ENCODE data around the gene A1BG. TPM values are rescaled to one million over a fixed set of nuclear protein-coding genes. Genes with fewer than 3 reads are reported as not detected.

Gene A1BG
- polyA plus RNA-seq, 4 donors = 0.64 to 45.9 (median 9.3) TPM; not detected in 1

GRCh38 chr19:58356766-58357480 lies 3.6 kb upstream of the A1BG start:
- WGBS, 3 donors = 22 to 61% (median 49%) methylated on average over 69 to 75 of the region's 75 CpGs
- no peaks in the 10 kb centered on the region for H3K9me3 ChIP-seq (ENCODE audit: control insufficient read depth in 2 of 2, insufficient read depth in 1 of 2, low read depth in 1 of 2, low read length in 1 of 2)
- no peak overlapping the region for H3K27ac ChIP-seq (ENCODE audit: low read depth in 1 of 3, low read length in 2 of 3)
- H3K36me3 ChIP-seq (ENCODE audit: control insufficient read depth in 3 of 3, insufficient read depth in 2 of 3, low read depth in 1 of 3, low read length in 3 of 3) = peaks cover 0 to 5% (median 0%) of the 10 kb centered on the region in 3 donors
- no peak for FAIRE-seq
- no peak for DNase-seq
- H3K4me1 ChIP-seq (ENCODE audit: control insufficient read depth in 3 of 3, insufficient read depth in 2 of 3, low read depth in 1 of 3, low read length in 2 of 3) = peaks cover 0 to 14% (median 4%) of the 10 kb centered on the region in 3 donors
- H3K4me3 ChIP-seq (ENCODE audit: low read depth in 1 of 3, low read length in 3 of 3) = peak overlapping the region; percentile 10 to 28 (median 19)
- peaks cover 0 to 53% (median 0%) of the 10 kb centered on the region in 3 donors for H3K27me3 ChIP-seq (ENCODE audit: control insufficient read depth in 3 of 3, insufficient read depth in 3 of 3, low read length in 3 of 3)

GRCh38 chr19:58355908-58356765 lies 2.8 kb upstream of the A1BG start:
- Histone ChIP-seq H3K27ac (ENCODE audit: low read depth in 1 of 3, low read length in 2 of 3) (no peak overlapping the region), H3K4me3 (ENCODE audit: low read depth in 1 of 3, low read length in 3 of 3) (peak overlapping the region in 2 of 3 donors; percentile 19 to 28), H3K36me3 (ENCODE audit: control insufficient read depth in 3 of 3, insufficient read depth in 2 of 3, low read depth in 1 of 3, low read length in 3 of 3) (peaks cover 0 to 5% (median 0%) of the 10 kb centered on the region in 3 donors), H3K9me3 (ENCODE audit: control insufficient read depth in 2 of 2, insufficient read depth in 1 of 2, low read depth in 1 of 2, low read length in 1 of 2) (no peaks in the 10 kb centered on the region), H3K4me1 (ENCODE audit: control insufficient read depth in 3 of 3, insufficient read depth in 2 of 3, low read depth in 1 of 3, low read length in 2 of 3) (peaks cover 0 to 11% (median 4%) of the 10 kb centered on the region in 3 donors), H3K27me3 (ENCODE audit: control insufficient read depth in 3 of 3, insufficient read depth in 3 of 3, low read length in 3 of 3) (peaks cover 0 to 60% (median 3%) of the 10 kb centered on the region in 3 donors)
- FAIRE-seq (no peak), DNase-seq (peak in 1 of 2 donors; percentile 70)
- 10 to 38% (median 27%) methylated on average over 80 to 94 of the region's 94 CpGs for WGBS, 3 donors

- Histone ChIP-seq H3K27me3 (ENCODE audit: control insufficient read depth in 3 of 3, insufficient read depth in 3 of 3, low read length in 3 of 3) (peaks cover 0 to 68% (median 3%) of the 10 kb centered on the region in 3 donors), H3K9me3 (ENCODE audit: control insufficient read depth in 2 of 2, insufficient read depth in 1 of 2, low read depth in 1 of 2, low read length in 1 of 2) (no peaks in the 10 kb centered on the region), H3K4me3 (ENCODE audit: low read depth in 1 of 3, low read length in 3 of 3) (no peak overlapping the region), H3K36me3 (ENCODE audit: control insufficient read depth in 3 of 3, insufficient read depth in 2 of 3, low read depth in 1 of 3, low read length in 3 of 3) (peaks cover 0 to 5% (median 0%) of the 10 kb centered on the region in 3 donors), H3K4me1 (ENCODE audit: control insufficient read depth in 3 of 3, insufficient read depth in 2 of 3, low read depth in 1 of 3, low read length in 2 of 3) (peaks cover 0 to 11% (median 4%) of the 10 kb centered on the region in 3 donors), H3K27ac (ENCODE audit: low read depth in 1 of 3, low read length in 2 of 3) (no peak overlapping the region)
- FAIRE-seq (no peak), DNase-seq (no peak)
- 90 to 93% (median 90%) methylated on average over 10 of the region's 10 CpGs for WGBS, 3 donors
Measured at GRCh38 chr19:58355215-58355796, 2.0 kb upstream of the A1BG start.

GRCh38 chr19:58354478-58355030 lies 1.3 kb upstream of the A1BG start:
- no peak for FAIRE-seq
- H3K4me1 ChIP-seq (ENCODE audit: control insufficient read depth in 3 of 3, insufficient read depth in 2 of 3, low read depth in 1 of 3, low read length in 2 of 3) = peaks cover 0 to 11% (median 4%) of the 10 kb centered on the region in 3 donors
- peaks cover 0 to 76% (median 3%) of the 10 kb centered on the region in 3 donors for H3K27me3 ChIP-seq (ENCODE audit: control insufficient read depth in 3 of 3, insufficient read depth in 3 of 3, low read length in 3 of 3)
- 74 to 84% (median 77%) methylated on average over 6 of the region's 6 CpGs for WGBS, 3 donors
- H3K9me3 ChIP-seq (ENCODE audit: control insufficient read depth in 2 of 2, insufficient read depth in 1 of 2, low read depth in 1 of 2, low read length in 1 of 2) = no peaks in the 10 kb centered on the region
- no peak overlapping the region for H3K27ac ChIP-seq (ENCODE audit: low read depth in 1 of 3, low read length in 2 of 3)
- H3K36me3 ChIP-seq (ENCODE audit: control insufficient read depth in 3 of 3, insufficient read depth in 2 of 3, low read depth in 1 of 3, low read length in 3 of 3) = peaks cover 0 to 5% (median 0%) of the 10 kb centered on the region in 3 donors
- DNase-seq = no peak
- no peak overlapping the region for H3K4me3 ChIP-seq (ENCODE audit: low read depth in 1 of 3, low read length in 3 of 3)

GRCh38 chr19:58353717-58354477 lies 605 bp upstream of the A1BG start:
- H3K36me3 ChIP-seq (ENCODE audit: control insufficient read depth in 3 of 3, insufficient read depth in 2 of 3, low read depth in 1 of 3, low read length in 3 of 3) = peaks cover 0 to 2% (median 0%) of the 10 kb centered on the region in 3 donors
- no peak for DNase-seq
- 82 to 86% (median 86%) methylated on average over 15 of the region's 15 CpGs for WGBS, 3 donors
- peaks cover 0 to 82% (median 3%) of the 10 kb centered on the region in 3 donors for H3K27me3 ChIP-seq (ENCODE audit: control insufficient read depth in 3 of 3, insufficient read depth in 3 of 3, low read length in 3 of 3)
- FAIRE-seq = no peak
- peaks cover 0 to 11% (median 4%) of the 10 kb centered on the region in 3 donors for H3K4me1 ChIP-seq (ENCODE audit: control insufficient read depth in 3 of 3, insufficient read depth in 2 of 3, low read depth in 1 of 3, low read length in 2 of 3)
- no peak overlapping the region for H3K4me3 ChIP-seq (ENCODE audit: low read depth in 1 of 3, low read length in 3 of 3)
- H3K27ac ChIP-seq (ENCODE audit: low read depth in 1 of 3, low read length in 2 of 3) = no peak overlapping the region
- no peaks in the 10 kb centered on the region for H3K9me3 ChIP-seq (ENCODE audit: control insufficient read depth in 2 of 2, insufficient read depth in 1 of 2, low read depth in 1 of 2, low read length in 1 of 2)

- Histone ChIP-seq H3K27me3 (ENCODE audit: control insufficient read depth in 3 of 3, insufficient read depth in 3 of 3, low read length in 3 of 3) (peaks cover 0 to 92% (median 3%) of the 10 kb centered on the region in 3 donors), H3K36me3 (ENCODE audit: control insufficient read depth in 3 of 3, insufficient read depth in 2 of 3, low read depth in 1 of 3, low read length in 3 of 3) (peaks cover 0 to 2% (median 0%) of the 10 kb centered on the region in 3 donors), H3K4me3 (ENCODE audit: low read depth in 1 of 3, low read length in 3 of 3) (no peak overlapping the region), H3K9me3 (ENCODE audit: control insufficient read depth in 2 of 2, insufficient read depth in 1 of 2, low read depth in 1 of 2, low read length in 1 of 2) (no peaks in the 10 kb centered on the region), H3K4me1 (ENCODE audit: control insufficient read depth in 3 of 3, insufficient read depth in 2 of 3, low read depth in 1 of 3, low read length in 2 of 3) (peaks cover 0 to 11% (median 3%) of the 10 kb centered on the region in 3 donors), H3K27ac (ENCODE audit: low read depth in 1 of 3, low read length in 2 of 3) (no peak overlapping the region)
- FAIRE-seq (no peak), DNase-seq (no peak)
- 86 to 87% (median 87%) methylated on average over 23 of the region's 23 CpGs for WGBS, 3 donors
Measured at GRCh38 chr19:58351990-58352755, 1.1 kb downstream of the A1BG start.

- Histone ChIP-seq H3K4me3 (ENCODE audit: low read depth in 1 of 3, low read length in 3 of 3) (no peak overlapping the region), H3K36me3 (ENCODE audit: control insufficient read depth in 3 of 3, insufficient read depth in 2 of 3, low read depth in 1 of 3, low read length in 3 of 3) (peaks cover 0 to 2% (median 0%) of the 10 kb centered on the region in 3 donors), H3K27me3 (ENCODE audit: control insufficient read depth in 3 of 3, insufficient read depth in 3 of 3, low read length in 3 of 3) (peaks cover 0 to 92% (median 3%) of the 10 kb centered on the region in 3 donors), H3K27ac (ENCODE audit: low read depth in 1 of 3, low read length in 2 of 3) (no peak overlapping the region), H3K9me3 (ENCODE audit: control insufficient read depth in 2 of 2, insufficient read depth in 1 of 2, low read depth in 1 of 2, low read length in 1 of 2) (no peaks in the 10 kb centered on the region), H3K4me1 (ENCODE audit: control insufficient read depth in 3 of 3, insufficient read depth in 2 of 3, low read depth in 1 of 3, low read length in 2 of 3) (peaks cover 0 to 5% (median 0%) of the 10 kb centered on the region in 3 donors)
- WGBS, 3 donors = 78 to 88% (median 86%) methylated on average over 8 to 9 of the region's 9 CpGs
- FAIRE-seq = no peak
- DNase-seq = no peak
Measured at GRCh38 chr19:58351558-58351878, 1.8 kb downstream of the A1BG start.
